Stomach (tissue), 4 donors: ENCODE results near the gene HTR2A.

Experiments
- CTCF ChIP-seq, 7 experiments: fragments of 450-650 bp in 4 of 7; fragments of 200-600 bp in 3 of 7; sonication (generic) in 3 of 7; IDR thresholded peaks; one replicate each; pipeline ENCODE4 v1.5.1; 2016 to 2019; ENCODE audit warnings: antibody characterized with exemption in 7 of 7, control low read depth in 2 of 7, mild to moderate bottlenecking in 1 of 7
- POLR2A ChIP-seq, 4 donors: fragments of 450-650 bp; IDR thresholded peaks; one replicate each; pipeline ENCODE4 v1.6.1; 2016; ENCODE audit warnings: antibody characterized with exemption in 4 of 4, control low read depth in 2 of 4, mild to moderate bottlenecking in 1 of 4, moderate library complexity in 1 of 4

- TF ChIP-seq POLR2A (IDR thresholded peaks at IDR 0.05) (no peak), CTCF (IDR thresholded peaks at IDR 0.05) (no peak)
Observed at GRCh38 chr13:46901721-46902120, 4.9 kb upstream of the HTR2A start.
